SW480 (cell line): ENCODE results near the gene SPAG17.

ENCODE experiments used
- DNase-seq: peaks from one replicate; pipeline ENCODE4 v3.0.0-alpha.2; 2016; ENCODE audit warnings: low spot score

The SPAG17 gene

DNA sequence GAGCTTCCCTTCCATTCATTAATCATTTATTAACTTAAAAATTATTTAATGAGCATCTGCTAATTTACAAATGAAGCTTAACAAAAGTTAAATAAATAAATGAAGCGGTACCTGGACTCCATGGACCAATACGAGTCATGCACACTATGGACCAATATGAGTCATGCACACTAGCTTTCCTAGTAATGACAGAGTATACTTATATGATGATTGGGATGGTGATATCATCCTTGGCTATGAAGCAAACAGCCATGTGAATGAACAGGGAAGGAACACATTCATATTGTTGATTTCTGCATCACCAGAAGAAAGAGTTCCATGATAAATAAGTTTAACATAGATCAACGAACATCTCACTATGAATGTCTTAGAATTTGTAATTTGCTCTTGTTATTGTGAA lies 109.9 kb downstream of the SPAG17 start:
- peak; percentile 8 for DNase-seq

DNA sequence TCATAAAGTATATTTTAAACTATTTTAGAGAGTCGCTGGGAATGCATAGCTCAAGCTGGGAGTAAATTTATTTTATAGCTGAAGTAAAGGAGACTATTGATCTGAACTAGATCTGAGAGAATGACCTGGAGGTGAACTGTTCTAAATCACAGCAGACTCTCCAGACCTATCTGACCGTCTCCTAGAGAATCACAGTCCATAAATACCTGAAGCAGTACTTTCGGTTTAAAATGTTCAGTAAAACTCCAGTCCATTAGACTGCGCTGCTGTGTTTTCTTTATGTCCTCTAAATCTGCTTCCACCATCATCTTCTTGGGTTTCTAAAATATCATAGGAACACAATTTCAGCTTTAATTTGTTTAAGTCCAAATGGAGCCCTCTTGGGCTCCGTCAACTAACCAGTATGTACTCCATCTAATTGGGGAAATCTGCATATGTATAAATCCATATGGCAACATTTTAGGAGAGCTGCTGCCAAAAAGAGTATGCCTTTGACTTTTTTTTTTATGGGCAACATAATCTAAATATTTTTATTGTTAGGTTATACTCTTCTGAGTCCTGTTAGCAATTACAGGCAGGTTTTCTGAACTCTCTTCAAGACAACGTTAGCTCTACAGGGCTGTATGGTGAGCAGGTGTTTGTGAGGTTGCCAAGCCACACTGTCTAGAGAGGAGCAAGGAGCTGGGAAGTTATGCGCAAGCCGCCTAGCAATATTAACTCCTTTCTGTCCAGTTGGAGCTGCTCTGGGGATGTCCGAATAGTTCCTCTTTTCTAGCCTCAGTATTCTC lies 111.2 kb downstream of the SPAG17 start:
- no peak for DNase-seq

DNA sequence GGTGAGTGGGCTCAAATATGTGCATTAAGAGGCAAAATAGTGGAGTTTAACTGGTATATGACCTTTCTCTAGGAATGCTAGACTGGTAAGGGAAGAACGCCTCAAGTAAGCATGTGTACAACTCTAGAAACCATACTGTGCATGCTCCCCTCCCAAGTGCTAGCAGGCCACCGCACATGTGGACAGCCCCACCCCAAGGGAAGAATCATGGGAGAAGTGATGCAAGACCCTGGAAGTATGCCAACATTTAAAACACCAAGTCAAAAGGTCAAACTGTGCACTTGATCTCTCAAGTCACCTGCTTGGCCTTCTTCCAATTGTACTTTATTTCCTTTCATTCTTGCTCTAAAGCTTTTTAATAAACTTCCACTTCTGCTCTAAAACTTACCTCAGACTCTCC lies 135.0 kb downstream of the SPAG17 start:
- DNase-seq: no peak

DNA sequence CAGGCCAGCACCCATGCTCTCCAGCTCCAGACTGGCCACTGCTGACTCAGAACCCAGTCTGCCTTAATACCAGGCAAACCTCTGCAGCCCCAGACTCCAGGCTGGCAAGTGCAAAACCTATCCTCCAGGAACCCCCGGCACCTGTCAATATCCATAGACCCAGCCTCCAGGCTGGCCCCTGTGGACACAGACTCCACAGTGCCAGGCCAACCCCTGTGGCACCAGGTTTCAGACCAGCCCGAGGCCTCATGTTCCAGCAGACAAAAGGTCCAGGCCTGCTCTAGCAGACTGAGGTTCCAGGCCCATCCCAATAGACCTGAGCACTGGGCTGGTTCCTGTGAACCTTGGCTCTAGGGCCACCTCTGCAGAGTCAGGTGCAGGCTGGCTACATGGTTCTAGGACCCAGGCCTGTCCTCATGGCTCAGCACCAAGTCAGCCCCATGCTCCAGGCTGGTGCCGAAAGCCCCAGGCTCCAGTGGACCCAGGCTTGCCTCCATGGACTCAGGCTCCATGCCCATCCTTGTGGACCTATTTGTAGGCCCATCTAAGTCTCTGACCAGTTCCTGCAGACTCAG lies 137.3 kb downstream of the SPAG17 start:
- DNase-seq: no peak

DNA sequence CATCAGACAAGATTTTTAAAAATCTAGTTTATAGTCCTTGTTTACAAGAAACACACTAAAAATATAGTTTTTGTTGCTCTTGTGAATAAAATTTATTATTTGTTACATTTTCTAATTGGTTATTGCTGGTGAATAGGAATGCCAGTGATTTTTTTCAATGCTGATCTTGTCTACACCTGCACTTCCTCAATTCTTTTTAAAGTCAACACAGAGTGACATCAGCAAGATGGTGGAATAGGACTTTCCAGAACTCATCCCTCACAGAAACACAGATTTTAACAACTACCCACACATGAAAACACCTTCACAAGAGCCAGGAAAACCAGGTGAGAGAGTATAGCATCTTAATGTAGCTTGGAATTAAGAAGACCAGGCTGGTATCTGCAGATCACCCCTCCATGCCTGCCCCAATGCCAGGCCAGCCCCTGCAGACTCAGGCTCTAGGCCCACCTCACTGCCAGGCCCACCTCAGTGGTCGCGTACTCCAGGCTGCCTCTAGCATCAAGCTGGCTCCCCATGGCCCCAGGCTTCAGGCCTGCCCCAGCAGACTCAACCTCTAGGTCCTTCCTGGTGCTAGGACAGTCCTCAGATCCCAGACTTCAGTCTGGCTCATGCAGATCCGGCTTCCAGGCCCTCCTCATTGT lies 137.9 kb downstream of the SPAG17 start:
- DNase-seq: no peak

DNA sequence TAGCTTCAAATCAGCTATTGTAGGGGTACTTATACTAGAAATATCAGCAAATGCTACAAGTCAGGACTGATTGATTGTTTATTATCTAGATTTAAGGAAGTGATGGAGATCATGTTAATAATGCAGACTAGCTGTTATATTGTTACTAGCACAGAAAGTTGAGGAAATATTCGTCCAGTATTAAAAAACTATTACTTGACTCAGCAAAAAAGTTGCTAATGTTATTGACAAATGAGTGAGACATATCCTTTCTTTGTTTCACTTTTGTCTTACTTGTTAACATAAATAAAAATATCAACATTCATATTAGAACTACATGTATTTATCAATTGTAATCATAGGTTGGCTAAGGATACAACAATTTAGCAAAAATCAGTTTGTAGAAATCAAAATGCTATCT lies 141.4 kb downstream of the SPAG17 start:
- DNase-seq: no peak

DNA sequence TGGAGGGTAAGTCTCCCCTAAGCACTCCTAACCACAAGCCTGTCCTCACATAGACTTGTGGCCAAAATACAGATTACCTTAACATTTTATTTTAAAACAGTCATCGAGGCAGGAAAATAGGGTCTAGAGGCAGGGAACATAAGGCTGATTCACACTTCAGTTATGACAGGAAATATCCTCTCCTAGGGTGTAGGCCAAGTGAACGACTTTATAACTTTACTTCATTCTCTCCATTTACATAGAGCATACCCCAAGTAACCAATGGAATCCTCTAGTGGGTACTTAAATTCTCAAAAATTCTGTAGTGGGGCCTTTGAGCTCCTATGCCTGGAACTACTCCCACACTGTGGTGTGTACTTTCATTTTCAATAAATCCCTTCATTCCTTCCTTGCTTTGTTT lies 142.5 kb downstream of the SPAG17 start:
- DNase-seq: no peak

DNA sequence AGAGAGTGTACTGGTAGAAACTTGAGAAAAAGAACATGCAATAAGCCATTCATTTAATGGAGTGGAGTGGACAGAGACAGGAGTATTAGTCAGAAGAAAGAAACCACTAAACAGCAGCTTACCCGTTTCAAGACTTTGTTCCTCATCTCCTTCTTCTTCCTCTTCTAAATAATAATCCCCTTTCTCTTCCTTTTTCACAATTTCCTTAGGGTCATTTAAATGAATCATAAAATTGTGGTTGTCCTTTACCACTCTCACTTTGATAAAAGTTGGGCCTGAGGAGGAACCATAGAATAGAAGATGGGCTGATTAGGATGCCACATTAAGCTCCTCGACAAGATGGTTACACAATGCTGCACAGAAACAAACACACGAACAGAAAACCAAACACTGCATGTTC lies 145.9 kb downstream of the SPAG17 start:
- no peak for DNase-seq

DNA sequence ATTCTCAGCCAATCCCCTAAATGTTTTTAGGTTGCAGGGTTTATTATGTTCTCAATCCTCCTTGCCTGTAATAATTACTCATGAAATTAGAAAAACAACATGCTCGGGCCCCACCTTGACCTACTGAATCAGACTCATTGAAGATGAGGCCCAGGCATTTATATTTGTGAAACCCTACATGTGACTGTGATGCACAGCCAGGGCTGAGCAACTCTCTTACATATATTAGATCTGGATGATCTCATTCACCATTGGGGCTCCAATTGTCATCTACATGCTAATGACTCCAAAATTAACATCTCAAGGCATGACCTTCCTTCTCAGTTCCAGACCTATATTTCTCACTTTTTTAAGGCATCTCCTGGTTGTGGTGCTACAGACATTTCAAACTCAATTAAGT lies 152.1 kb downstream of the SPAG17 start:
- DNase-seq: no peak

DNA sequence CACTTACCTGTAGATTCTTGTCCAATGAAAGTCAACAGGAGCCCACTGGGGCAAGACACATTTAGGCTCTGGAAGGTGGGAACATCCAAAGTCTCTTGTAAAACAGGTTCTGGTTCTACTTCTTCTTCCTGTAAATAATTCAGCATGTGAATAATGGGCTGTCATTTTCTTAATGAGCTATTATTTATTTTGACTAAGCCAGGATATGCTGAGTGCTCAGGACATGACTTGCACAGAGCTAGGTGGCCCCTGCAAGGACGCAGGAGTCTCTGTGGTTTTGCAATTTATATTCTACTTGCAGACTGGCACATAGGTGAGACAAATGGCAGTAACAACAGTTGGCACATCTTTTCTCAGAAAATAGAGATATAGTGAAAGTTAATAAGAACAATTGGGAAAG lies 156.8 kb downstream of the SPAG17 start:
- DNase-seq: no peak

DNA sequence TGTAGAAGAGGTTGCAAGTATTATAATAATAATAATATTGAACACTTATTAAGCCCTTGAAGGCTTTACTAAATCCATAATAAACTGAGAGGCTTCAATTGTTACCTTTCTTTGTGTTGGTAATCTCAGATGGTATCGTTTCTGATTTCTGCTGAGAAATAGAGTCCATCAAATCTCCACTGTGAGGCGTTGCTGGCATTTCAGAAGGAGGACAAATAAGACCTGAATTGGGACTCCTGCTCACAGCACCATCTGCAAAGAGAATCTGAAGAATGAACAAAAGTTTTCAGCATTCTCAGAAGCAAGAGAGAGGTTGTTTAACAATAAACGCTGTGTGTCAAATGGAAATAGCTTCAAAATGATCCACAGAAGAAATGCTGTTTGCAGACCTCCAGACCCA lies 161.8 kb downstream of the SPAG17 start:
- DNase-seq: no peak

DNA sequence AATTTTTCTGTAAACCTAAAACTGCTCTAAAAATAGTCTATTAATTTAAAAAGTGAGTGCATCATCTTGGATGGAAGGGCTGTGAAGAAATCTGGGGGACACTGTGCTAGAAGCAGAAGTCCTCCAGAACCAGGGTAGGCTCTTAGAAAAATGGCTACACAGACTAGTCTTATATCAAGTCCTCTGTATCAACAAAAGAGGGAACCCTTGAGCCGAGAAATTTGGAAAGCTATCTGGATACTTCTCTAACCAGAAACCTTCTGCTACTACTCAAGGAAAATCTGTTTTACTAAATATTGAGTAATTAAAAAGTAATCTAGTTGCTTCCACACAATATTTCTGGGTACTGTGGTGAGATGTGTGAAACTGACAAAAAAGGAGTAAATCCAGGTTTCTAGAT lies 163.4 kb downstream of the SPAG17 start:
- no peak for DNase-seq

DNA sequence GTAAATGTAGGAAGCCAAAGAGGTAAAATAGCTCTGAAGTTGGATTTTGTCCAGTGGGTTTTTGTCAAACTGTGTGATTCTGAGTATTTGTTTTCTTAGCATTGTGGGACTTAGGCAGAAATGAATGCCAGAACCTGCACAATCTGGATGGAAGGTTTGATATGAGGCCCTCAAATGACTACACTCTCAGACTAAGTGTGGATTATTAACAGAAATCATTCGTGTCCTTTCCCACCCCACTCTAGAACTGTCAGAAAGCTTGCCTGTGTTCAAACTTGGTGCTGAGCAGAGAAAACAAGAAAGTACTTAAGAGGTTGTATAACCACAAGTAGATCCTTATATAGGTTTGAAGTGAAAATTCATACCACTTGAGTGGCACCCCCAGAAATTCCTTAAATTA lies 167.0 kb downstream of the SPAG17 start:
- no peak for DNase-seq

DNA sequence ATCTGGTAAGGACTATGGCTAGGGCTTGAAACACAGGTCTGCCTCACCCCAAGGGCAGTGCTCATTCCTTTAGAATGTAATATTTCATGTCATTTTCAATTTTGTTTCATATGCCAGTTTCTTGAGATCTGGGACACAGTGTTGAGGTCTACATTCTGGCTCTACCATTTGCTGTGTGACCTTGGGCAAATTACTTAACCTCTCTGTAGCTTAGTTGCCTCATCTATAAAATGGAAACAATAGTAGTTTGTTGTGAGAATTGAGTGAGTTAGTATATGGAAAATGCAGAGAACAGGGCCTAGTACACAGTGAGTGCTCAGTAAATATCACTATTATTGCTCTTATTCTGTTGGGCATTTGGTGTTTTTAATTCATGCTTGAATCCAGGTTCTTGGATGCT lies 171.1 kb downstream of the SPAG17 start:
- DNase-seq: no peak

DNA sequence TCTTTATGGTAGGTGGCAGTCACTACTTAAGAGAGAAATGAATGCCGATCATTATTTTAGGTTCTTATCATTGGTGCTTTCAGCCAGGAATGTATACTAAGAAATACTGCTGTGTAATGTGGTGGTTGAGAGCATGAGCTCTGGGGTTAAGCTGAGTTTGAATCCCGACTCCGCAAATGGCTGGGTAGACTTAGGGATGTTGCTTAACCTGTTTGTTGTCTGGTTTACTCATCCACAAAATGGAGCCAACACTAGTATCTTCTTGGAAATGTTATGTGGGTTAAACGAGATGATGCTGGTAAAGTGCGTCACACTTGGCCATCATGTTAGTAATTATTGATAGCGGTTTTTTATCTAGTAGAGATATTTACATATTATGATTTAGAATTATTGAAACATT lies 171.7 kb downstream of the SPAG17 start:
- DNase-seq: no peak

DNA sequence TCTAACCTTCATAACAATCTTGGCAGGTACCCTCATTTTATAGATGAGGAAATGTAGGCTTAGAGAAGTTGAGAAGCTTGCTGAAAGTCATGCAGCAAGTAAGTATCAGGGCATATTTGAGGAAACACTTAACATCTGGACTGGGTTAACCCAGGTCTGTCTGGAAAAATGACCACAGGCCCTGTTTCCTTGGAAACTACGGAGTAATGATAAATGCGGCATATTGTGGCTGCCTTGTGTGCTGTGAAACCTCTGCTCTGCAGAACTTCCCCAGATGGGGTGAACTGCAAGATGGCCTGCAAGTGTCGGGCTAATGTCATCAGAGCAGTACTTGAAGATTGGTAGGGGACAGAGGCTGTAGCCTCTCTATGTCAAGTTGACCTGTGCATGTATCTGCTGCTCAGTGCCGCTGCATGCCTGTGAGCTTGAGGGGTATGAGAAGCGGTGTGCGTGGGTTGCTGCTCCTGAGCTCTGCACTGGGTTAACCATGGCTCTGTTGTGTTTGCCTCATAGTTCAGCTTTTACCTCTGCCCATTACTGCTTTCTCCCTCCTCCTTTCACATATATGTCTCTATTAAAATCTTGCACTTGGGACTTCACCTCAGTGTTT lies 172.4 kb downstream of the SPAG17 start:
- no peak for DNase-seq

DNA sequence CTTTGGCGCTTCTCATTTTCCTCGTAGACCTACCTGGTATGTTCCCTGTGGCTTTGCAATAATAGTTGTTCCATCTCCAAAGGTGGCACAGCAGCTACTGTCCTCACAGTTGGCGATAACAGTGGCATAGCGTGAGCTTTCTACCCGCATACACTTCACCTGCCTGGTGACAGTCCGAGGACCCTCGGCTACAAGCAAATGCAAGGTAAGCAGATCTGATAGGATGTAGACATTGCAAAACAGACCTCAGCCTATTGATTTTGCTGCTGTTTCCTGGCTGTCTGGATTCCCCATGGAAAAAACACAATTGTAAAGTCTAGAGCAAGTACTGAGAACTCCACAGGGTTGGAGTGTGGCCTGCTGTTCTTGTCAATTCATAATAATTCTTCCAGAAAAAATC lies 177.0 kb downstream of the SPAG17 start:
- DNase-seq: no peak

DNA sequence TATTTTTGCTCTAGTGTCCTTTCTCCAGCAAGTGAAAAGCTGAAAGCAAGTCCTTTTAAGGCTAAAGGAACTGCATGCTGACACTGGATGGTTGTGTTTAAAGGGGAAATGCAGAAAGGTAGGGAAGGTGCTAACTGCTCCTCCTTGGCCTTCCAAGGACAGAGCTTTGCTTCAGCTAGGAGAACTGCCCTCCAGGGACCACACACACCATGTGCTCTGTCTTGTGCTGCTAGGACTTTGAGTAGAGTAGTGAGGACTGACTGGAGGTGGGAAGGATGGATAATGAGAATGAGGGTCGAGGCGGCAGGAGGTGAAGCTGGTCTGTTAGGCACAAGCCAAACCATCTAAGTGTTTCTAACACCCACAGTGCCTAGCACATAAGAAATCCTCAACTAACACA lies 177.6 kb downstream of the SPAG17 start:
- no peak for DNase-seq

DNA sequence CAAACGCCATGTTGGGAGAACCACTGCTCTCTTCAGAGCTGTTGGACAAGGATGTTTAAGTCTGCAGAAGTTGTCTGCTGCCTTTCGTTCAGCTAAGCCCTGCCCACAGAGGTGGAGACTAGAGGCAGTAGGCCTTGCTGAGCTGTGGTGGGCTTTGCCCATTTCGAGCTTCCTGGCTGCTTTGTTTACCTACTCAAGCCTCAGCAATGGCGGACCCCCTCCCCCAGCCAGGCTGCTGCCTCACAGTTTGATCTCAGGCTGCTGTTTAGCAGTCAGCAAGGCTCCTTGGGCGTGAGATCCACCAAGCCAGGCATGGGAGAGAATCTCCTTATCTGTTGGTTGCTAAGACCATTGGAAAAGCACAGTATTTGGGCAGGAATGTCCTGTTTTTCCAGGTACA lies 180.7 kb downstream of the SPAG17 start:
- no peak for DNase-seq

DNA sequence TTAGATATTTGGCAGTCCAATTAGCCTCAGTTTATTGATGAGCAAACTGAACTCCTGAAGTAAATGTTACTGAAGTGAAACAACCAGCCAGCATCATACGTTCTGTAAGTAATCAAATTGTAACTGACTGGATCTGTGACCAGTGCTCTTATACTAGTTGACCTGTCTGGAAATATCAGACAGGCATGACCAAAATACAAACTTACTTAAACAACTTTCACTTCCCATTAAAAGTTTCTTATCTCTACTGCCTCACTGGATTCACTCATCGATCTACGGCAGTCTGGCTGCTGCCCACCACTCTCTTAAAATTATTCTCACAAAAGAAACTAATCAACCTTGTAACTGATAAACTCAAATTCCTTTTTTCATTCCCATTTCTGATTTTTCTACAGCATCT lies 199.1 kb downstream of the SPAG17 start:
- DNase-seq: no peak

DNA sequence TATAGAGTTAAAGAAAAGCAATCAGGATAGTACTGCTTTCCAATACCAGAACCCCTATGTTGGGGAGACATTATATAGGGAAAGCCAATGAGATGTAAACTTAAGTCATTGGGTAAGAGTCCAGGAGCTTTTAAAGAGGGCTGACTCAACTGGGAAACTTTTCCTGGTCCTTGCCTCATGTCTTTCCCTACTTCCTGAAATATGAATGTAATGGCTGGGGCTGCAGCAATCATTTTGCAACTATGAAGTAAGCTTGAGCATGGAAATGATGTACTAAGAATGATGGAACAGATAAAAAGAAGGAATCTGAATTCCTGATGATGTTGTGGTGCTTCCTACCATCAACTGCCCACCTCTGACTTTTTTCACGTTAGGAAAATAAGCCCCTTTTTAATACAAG lies 199.8 kb downstream of the SPAG17 start:
- DNase-seq: no peak

DNA sequence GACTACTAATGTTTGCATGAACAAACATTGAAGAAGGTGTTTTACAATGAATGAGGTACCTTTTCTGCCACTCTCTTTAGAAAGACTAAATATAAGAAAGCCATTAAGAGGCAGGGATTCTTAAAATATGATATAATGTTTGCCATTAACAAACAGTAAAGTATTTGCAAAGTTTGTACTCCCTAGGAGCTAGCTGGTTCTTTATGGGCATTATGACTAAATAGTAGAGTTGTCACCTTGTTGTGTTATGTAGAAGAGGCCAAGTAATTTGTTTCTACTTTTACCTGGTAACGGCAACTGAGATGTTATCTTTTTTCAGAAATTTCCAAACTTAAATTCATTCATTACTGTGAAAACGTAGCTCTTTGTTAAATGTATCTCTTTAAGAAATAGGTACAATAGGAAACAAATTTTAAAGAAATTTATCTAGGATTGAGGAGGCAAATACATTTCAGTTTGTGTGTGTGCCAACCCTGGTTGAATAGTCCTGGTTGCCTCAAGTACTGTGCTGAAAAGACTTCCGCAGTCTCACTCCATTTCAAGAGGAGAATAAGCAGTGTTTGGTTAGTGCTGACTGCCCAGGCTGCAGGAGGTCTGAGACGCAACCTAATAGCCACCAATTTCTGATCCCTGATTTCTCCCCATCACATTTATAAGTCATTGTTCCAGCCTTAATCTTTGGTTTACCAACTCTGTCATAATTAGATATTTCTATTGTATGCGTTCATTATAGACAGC lies 203.4 kb downstream of the SPAG17 start:
- no peak for DNase-seq

DNA sequence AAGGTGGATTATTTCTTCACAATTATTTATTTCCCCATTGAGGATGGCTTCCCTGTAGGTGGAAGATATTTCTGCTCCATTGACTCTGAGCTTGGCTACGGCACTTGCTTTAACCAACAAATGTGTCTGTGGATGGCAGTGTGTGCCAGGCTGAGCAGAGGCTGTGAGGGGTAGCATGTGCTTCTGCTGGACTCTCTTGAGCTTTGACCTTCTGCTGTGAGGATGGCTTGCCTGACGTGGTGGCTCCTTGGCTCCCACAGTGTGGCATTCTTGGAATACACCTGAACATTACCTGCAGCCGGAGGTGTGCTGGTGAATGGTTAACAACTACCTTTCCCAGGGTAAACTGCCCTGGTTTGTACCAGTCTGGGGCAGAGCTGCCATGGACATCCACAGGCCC lies 208.6 kb downstream of the SPAG17 start:
- no peak for DNase-seq
